IPS-18c (cell line): ENCODE data around the gene EME2.
"Not testable (repeated sequence)": the region's sequence is repeated elsewhere in the genome, so short reads cannot be mapped to it uniquely, and the experiment has no call there.

ENCODE experiments used
- H3K4me3 ChIP-seq: 2 replicates; pipeline ENCODE4 v1.7.0; 2013; ENCODE audit warnings: low read depth, mild to moderate bottlenecking, low read length, moderate library complexity; ENCODE audit not compliant: insufficient read depth
- H3K9me3 ChIP-seq: one replicate; pipeline ENCODE4 v1.6.1; 2013; ENCODE audit warnings: mild to moderate bottlenecking, low read length, moderate library complexity; ENCODE audit not compliant: control insufficient read depth, insufficient read depth

EME2 gene

DNA sequence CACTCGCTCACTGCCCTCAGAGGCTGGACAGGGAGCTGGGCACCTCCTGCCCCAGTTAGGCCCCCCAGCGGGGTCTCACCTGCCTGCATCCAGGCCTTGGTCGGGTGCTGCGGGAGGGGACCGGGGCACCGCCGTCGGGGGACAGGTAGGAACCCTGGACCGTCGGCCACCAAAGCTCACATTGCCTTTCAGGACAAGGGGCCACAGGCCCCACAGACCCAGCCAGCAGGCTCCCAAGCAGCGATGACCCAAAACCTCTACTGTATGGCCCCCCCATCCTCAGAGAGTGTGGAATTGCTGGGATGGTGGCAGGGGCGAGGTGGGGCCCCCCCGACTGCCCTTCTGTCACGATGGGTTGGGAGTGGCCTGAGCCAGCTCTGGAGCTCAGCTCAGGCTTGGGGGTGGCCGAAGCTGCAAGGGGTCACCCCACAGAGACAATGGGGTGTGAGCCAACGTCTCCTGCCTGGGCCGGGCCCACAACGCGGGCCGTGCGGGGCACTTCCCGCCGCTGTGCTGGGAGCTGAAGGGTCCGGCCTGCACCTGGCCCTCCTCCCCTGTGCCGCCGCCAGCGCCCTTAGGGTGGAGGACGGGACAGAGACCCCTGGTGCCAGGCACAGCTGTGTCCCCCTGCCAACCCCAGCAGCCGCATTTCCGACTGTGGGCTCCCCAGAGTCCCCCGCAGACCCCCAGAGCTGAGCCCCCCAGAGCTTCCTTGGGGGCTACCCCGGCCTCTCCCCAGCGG is 20.4 kb downstream of the EME2 start:
- Histone ChIP-seq H3K4me3 (no peak overlapping the region), H3K9me3 (no peaks in the 10 kb centered on the region)

DNA sequence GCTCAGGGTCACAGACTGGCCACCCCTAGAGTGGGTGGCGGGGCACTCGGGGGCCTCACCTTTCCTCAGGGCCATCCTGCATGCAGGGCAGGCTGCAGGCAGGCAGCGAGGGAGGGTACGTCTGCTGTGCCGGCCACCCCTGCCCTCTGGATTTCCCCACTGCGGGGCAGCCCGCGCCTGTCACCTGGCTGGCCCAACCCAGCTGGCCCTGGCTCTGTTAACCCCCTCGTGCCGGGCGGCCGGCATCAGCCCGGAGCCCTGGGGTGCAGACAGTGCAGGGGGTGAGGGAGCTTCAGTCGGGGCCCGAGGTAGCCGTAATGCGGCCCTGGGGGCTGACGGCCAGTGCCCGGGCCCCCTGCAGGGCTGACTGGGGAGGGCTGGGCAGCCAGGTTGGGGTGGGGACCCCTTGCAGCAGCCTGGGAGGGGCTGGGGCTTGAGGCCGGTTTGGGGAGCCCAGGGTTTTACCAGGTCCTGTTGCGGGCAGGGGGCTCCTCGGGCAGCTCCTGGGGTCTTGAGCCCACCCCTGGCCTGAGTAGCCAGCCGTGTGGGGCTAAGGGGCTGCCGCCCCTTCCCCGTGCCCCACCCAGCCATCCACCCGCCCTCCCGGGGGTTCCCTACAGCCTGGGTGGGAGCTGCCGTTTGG is 21.1 kb downstream of the EME2 start, which contains the start of gene IGFALS:
IGFALS (minus strand) TSS at position 128 of the 643 bp plus-strand sequence; CDS start at position 75, 53 bp downstream.
- H3K9me3 ChIP-seq, result peaks cover 3% of the 10 kb centered on the region
- no peak within 1 kb of the TSS for H3K4me3 ChIP-seq

DNA sequence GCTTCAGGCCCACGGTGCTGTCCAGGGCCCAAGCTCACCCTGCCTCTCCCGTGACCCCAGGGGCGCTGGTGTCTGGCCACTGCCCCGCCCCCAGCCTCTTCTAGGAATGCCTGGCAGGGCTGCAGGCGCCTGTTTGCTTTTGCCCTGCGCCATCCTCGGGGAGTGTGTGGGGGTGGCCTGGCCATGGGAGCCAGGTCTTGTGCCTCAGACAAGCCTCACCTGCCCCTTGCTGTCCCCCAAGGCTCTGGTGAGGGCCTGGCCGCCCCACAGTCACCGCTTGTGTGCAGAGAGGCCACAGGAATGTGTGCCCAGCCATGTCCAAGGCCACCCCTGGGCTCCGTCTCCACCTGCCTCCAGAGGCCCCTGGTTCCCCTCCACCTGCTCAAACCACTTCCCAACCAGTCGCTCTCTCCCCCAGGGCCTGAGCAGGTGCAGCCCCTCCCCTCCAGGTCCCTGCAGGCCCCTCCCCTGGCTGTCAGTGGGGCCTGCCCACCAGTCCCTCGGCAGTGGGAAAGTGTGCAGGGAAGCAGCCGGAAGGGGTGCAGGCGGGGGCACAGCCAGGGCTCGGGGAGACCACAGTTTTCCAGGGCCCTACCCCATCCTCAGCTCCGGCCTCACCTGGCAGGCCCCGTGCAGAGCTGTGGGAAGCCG is 21.7 kb downstream of the EME2 start:
- H3K9me3 ChIP-seq, result peaks cover 3% of the 10 kb centered on the region
- H3K4me3 ChIP-seq, result no peak overlapping the region

GRCh38 chr16:1794908-1795666 is 22.5 kb downstream of the EME2 start:
- H3K9me3 ChIP-seq, result peaks cover 3% of the 10 kb centered on the region

GRCh38 chr16:1799263-1799662 is 26.7 kb downstream of the EME2 start:
- not testable (repeated sequence) for H3K9me3 ChIP-seq, H3K4me3 ChIP-seq

More at GRCh38 chr16:1794908-1795666, 22.5 kb downstream of the EME2 start:
- no peak overlapping the region for H3K4me3 ChIP-seq

DNA sequence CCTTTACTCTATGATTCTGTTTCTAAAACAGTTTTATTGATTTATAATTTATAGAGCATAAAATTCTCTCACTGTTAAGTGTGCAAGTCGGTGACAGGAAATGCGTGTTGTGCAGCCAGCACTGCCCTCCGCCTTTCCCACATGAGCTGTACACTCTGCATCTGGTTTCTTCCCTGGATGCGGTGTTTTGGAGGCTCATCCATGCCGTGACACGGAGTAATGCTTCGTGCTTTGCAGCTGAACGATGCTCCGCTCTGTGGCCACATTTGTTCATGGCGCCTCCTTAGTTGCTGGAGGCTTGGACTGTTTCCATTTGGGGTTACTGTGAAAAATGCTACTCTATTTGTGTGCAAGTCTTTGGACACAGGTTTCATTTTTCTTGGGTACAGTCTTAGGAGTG is 28.1 kb downstream of the EME2 start:
- Histone ChIP-seq H3K4me3 (no peak overlapping the region), H3K9me3 (peaks cover 5% of the 10 kb centered on the region)

GRCh38 chr16:1807626-1808025 is 35.0 kb downstream of the EME2 start:
- H3K9me3 ChIP-seq, result peaks cover 4% of the 10 kb centered on the region
- no peak overlapping the region for H3K4me3 ChIP-seq

DNA sequence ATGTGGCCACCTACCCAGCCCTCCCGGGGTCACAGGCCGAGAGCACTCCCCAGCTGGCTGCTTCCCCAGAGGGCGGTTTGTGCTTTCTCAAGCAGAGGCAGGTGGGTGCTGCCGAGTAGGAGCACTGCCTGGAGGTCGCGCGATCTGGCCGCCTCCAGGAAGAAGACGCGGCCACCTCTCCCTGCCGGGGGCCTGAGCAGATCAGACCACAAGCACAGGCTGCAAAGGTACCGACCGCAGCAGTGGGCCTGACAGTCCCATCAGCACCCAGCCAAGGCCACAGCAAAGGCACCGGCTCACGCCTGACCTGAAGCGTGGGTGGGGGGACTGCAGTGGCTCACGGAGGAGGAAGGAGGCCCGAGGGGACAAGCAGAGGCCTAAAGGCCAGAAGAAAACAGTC is 36.1 kb downstream of the EME2 start:
- H3K9me3 ChIP-seq, result peaks cover 4% of the 10 kb centered on the region
- H3K4me3 ChIP-seq, result no peak overlapping the region

GRCh38 chr16:1809281-1809801 is 36.7 kb downstream of the EME2 start:
- Histone ChIP-seq H3K4me3 (no peak overlapping the region), H3K9me3 (peaks cover 4% of the 10 kb centered on the region)

GRCh38 chr16:1810106-1810505 is 37.5 kb downstream of the EME2 start:
- Histone ChIP-seq H3K9me3 (peaks cover 4% of the 10 kb centered on the region), H3K4me3 (no peak overlapping the region)

DNA sequence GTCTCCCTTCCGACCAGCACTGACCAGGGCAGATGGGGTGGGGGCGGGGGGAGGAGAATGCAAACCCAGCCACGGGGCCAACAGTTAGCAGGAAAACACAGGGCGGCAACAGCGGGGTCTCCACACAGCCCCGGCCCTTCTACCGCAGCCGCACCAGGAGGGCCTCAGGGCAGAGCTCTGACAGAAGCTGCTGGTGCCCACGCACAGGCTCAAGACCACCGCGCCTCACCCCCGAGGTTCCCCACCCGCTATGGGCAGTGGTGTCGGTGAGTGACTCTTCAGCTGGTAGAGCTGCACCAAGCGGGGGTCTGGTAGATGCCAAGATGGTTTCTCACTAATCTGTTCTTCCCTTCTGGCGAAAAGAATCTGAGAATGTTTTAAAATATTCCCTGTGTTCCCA is 37.9 kb downstream of the EME2 start:
- Histone ChIP-seq H3K9me3 (peaks cover 4% of the 10 kb centered on the region), H3K4me3 (no peak overlapping the region)

- Histone ChIP-seq H3K9me3 (no peaks in the 10 kb centered on the region), H3K4me3 (no peak overlapping the region)
Measured at GRCh38 chr16:1812732-1813163, 40.1 kb downstream of the EME2 start.

GRCh38 chr16:1815461-1815860 is 42.9 kb downstream of the EME2 start:
- H3K9me3 ChIP-seq, result no peaks in the 10 kb centered on the region
- H3K4me3 ChIP-seq, result no peak overlapping the region

DNA sequence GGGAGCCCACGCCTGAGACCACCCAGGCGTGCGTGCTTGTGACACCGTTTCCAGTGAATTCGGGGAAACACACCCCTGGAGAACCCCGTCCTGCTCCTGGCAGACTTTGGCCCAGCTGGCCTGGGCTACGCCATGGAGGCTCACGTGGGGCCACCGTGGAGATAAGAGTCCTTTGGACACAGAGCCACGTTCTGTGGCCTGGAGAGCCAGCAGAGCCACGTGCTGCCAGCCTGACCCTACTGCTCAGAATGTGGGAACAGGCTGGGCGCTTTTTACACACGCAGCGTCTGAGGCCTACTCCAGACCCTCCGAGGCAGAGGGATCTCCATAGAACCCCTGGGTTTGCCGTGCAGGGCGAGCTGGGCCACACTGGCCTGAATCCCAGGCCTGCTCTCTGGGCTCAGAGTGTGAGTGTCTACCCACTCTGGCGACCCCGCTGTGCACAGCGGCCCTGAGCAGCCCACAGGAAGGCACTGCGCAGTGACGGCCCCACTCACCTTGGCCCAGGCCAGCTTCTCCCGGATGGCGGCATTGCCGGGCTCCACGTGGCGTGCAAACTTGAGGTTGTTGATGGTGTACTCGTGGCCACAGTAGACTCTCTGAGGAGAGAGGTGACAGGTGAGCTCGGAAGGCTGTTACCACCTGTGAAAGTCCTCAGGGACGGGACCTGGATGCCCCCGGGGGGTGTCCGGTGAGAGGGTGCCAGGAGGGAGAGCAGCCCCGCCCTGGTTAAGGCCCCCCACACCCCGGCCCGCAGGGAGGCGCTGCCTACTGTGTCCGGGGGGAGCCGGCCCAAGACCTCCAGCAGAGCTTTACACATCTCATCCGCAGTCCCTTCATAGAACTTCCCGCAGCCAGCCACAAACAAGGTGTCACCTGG is 44.0 kb downstream of the EME2 start:
- Histone ChIP-seq H3K4me3 (no peak overlapping the region), H3K9me3 (no peaks in the 10 kb centered on the region)

GRCh38 chr16:1817276-1817589 is 44.6 kb downstream of the EME2 start:
- Histone ChIP-seq H3K4me3 (no peak overlapping the region), H3K9me3 (no peaks in the 10 kb centered on the region)

DNA sequence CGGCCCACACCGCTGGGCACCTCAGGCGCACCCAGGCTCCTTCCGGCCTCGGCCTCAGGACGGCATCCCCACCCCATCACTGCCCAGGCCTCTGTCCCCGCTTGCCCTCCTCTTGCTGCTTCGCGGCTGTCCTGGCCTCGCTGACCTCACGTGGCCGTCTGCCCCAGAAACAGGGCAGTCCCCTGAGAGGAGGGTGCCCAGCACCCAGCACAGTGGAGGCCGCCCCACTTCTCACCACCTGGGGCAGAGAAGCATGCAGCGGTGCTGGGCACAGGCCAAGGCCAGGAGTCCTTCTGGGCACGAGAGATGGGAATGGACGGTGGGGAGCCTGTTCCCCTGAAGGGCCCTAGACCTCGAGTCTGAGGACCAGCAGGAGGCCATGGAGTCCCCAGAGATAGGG is 45.1 kb downstream of the EME2 start:
- Histone ChIP-seq H3K4me3 (no peak overlapping the region), H3K9me3 (no peaks in the 10 kb centered on the region)
